ENCODE data around the gene NHLRC1.
A peak's percentile ranks its signal among the peaks of the same experiment; 100 is the strongest.

NHLRC1 gene

GRCh38 chr6:18087396-18088165, 34.9 kb downstream of the NHLRC1 start:
- no peak for DNase-seq (ENCODE audit: low read depth in 2 of 2)

- no peak for DNase-seq (ENCODE audit: low read depth in 2 of 2)
Observed at GRCh38 chr6:18081025-18081668, 41.3 kb downstream of the NHLRC1 start.

GRCh38 chr6:18080544-18080943, 41.9 kb downstream of the NHLRC1 start:
- no peak for DNase-seq (ENCODE audit: low read depth in 2 of 2)

GRCh38 chr6:18078866-18079265, 43.6 kb downstream of the NHLRC1 start:
- DNase-seq (ENCODE audit: low read depth in 2 of 2) = no peak

- peak; percentile 89 to 90 for DNase-seq (ENCODE audit: low read depth in 2 of 2)
Observed at GRCh38 chr6:18076231-18076630, 46.2 kb downstream of the NHLRC1 start.

- DNase-seq (ENCODE audit: low read depth in 2 of 2) = no peak
Observed at GRCh38 chr6:18072841-18073240, 49.6 kb downstream of the NHLRC1 start.

- no peak for DNase-seq (ENCODE audit: low read depth in 2 of 2)
Observed at GRCh38 chr6:18070486-18070885, 52.0 kb downstream of the NHLRC1 start.

Data from fibroblast of skin of left quadriceps (primary cell).